Loucy (cell line): ENCODE measurements around the gene CLDN25.

Source experiments
- H2AFZ ChIP-seq: fragments of 200-600 bp; sonication (generic); 2 replicates; pipeline ENCODE4 v1.6.0; 2016; ENCODE audit warnings: antibody characterized with exemption, mild to moderate bottlenecking, low read length, moderate library complexity
- H3F3A ChIP-seq: fragments of 200-600 bp; 2 replicates; pipeline ENCODE4 v1.6.0; 2016; ENCODE audit warnings: antibody characterized with exemption, low read depth, mild to moderate bottlenecking
- H3K27me3 ChIP-seq: fragments of 200-600 bp; sonication (generic); 2 replicates; pipeline ENCODE4 v1.6.1; 2014; ENCODE audit warnings: low read length, mild to moderate bottlenecking; ENCODE audit not compliant: insufficient read depth, poor library complexity, severe bottlenecking
- H3K36me3 ChIP-seq: fragments of 200-600 bp; sonication (generic); 2 replicates; pipeline ENCODE4 v1.6.1; 2016; ENCODE audit warnings: low read length; ENCODE audit not compliant: insufficient read depth
- H3K4me1 ChIP-seq: fragments of 200-600 bp; sonication (generic); 2 replicates; pipeline ENCODE4 v1.5.1; 2014; ENCODE audit warnings: low read length, mild to moderate bottlenecking; ENCODE audit not compliant: insufficient read depth, poor library complexity, severe bottlenecking
- H3K4me2 ChIP-seq: fragments of 200-600 bp; sonication (generic); 2 replicates; pipeline ENCODE4 v1.6.0; 2014; ENCODE audit warnings: antibody characterized with exemption, low read length, low read depth, mild to moderate bottlenecking; ENCODE audit not compliant: poor library complexity, severe bottlenecking
- H3K4me3 ChIP-seq: fragments of 200-600 bp; sonication (generic); 2 replicates; pipeline ENCODE4 v1.5.1; 2014; ENCODE audit warnings: low read length, mild to moderate bottlenecking, mixed read lengths; ENCODE audit not compliant: poor library complexity, severe bottlenecking
- H3K79me2 ChIP-seq: fragments of 200-600 bp; sonication (generic); 2 replicates; pipeline ENCODE4 v1.6.1; 2014; ENCODE audit warnings: low read length; ENCODE audit not compliant: insufficient read depth
- H3K9ac ChIP-seq: fragments of 200-600 bp; sonication (generic); 2 replicates; pipeline ENCODE4 v1.6.0; 2014; ENCODE audit warnings: mild to moderate bottlenecking, low read depth, low read length, moderate library complexity; ENCODE audit not compliant: poor library complexity, severe bottlenecking
- H3K9me2 ChIP-seq: fragments of 200-600 bp; sonication (generic); replicated peaks from 2 replicates; pipeline ENCODE4 v1.6.1; 2016; ENCODE audit warnings: low read depth, low read length, mixed read lengths
- H3K9me3 ChIP-seq: fragments of 200-600 bp; sonication (generic); 2 replicates; pipeline ENCODE4 v1.6.1; 2014; ENCODE audit warnings: mild to moderate bottlenecking, antibody characterized with exemption, low read length, low read depth; ENCODE audit not compliant: insufficient read depth
- H4K20me1 ChIP-seq: fragments of 200-600 bp; sonication (generic); 2 replicates; pipeline ENCODE4 v1.6.0; 2014; ENCODE audit warnings: antibody characterized with exemption, low read length, mild to moderate bottlenecking; ENCODE audit not compliant: insufficient read depth, poor library complexity, severe bottlenecking
- CTCF ChIP-seq: fragments of 200-600 bp; sonication (generic); conservative IDR thresholded peaks from 2 replicates; pipeline ENCODE4 v1.5.1; 2014; ENCODE audit warnings: mild to moderate bottlenecking, antibody characterized with exemption, low read length
- EZH2phosphoT487 ChIP-seq: fragments of 200-600 bp; IDR thresholded peaks from 2 replicates; pipeline ENCODE4 v1.6.1; 2018; ENCODE audit warnings: antibody characterized with exemption, mild to moderate bottlenecking, moderate library complexity, borderline replicate concordance

Gene CLDN25

DNA sequence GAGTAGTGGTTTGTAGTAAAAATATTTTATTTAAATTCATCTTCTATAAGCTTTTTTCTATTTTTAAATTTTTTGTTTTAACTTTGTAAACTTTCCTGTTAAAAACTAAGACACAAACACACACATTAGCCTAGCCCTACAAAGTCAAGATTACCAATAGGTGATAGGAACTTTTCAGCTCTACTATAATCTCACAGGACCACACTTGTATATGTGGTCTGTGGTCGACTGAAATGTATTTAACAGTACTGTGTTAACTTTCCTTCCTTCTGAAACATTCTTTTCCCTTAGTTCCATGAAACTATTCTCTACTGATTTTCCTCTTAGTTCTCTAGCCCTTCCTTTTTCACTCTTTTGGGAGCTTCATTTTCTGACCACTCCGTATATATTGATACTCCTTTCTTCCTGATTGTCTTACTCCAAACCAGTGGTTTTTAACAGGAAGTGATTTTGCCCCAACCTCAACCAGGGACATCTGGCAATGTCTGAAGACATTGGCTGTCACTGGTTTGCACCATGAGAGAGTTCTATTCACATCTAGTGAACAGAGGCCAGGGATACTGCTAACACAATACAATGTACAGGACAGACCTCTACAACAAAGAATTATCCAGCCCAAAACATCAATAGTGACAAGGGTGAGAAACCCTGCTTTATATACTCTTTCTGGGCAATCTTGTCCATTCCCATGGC lies 14.9 kb upstream of the CLDN25 start:
- Histone ChIP-seq H3K4me2 (peak overlapping the region; percentile 58), H3K9me2 (no peaks in the 10 kb centered on the region), H3K9ac (peak overlapping the region; percentile 31), H3K9me3 (no peaks in the 10 kb centered on the region), H3K27me3 (no peaks in the 10 kb centered on the region), H2AFZ (no peak overlapping the region), H3K36me3 (peaks cover 18% of the 10 kb centered on the region; the same call in 1 of the 2 replicates), H4K20me1 (no peaks in the 10 kb centered on the region), H3K79me2 (peaks cover 32% of the 10 kb centered on the region; the same call in 1 of the 2 replicates), H3K4me3 (peak overlapping the region; percentile 41), H3K4me1 (peaks cover 30% of the 10 kb centered on the region), H3F3A (no peaks in the 10 kb centered on the region)
- TF ChIP-seq CTCF (no peak), EZH2phosphoT487 (no peak)

DNA sequence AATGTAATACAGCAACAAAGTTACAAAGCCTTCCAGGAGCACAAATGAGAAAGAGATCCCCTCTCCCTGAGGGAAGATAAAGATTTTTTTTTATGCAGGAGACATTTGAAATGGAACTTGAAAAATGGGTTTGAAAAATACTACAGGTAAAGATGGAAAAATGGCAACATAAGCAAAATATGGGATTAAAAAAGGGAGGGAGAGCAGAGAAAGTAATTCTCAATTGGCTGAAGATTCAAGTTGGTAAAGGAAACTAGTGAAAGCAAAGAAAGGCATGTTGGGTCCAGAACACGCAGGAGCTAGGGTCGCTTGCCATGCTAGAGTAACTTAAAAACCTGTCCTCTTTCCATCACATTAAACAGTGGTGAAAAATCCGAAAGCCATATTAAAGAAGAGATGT lies 7.6 kb upstream of the CLDN25 start:
- Histone ChIP-seq H3K4me2 (peak overlapping the region; percentile 77), H3K9me2 (no peaks in the 10 kb centered on the region), H2AFZ (no peak overlapping the region), H3K36me3 (no peaks in the 10 kb centered on the region; the same call in 1 of the 2 replicates), H3K4me1 (peaks cover 23% of the 10 kb centered on the region), H3K9me3 (no peaks in the 10 kb centered on the region), H3F3A (no peaks in the 10 kb centered on the region), H3K79me2 (peaks cover 46% of the 10 kb centered on the region), H4K20me1 (no peaks in the 10 kb centered on the region), H3K4me3 (peak overlapping the region; percentile 98), H3K27me3 (no peaks in the 10 kb centered on the region), H3K9ac (peak overlapping the region; percentile 95)
- no peak for TF ChIP-seq CTCF

GRCh38 chr11:113773092-113773415 lies 6.5 kb upstream of the CLDN25 start:
- H3K9ac ChIP-seq = peak overlapping the region; percentile 95
- H3K9me3 ChIP-seq = no peaks in the 10 kb centered on the region
- H2AFZ ChIP-seq = peak overlapping the region; percentile 100
- H3F3A ChIP-seq = no peaks in the 10 kb centered on the region
- H3K4me3 ChIP-seq = peak overlapping the region; percentile 98
- H3K4me1 ChIP-seq = peaks cover 15% of the 10 kb centered on the region
- no peaks in the 10 kb centered on the region for H4K20me1 ChIP-seq
- H3K27me3 ChIP-seq = no peaks in the 10 kb centered on the region
- peak overlapping the region; percentile 77 for H3K4me2 ChIP-seq
- H3K36me3 ChIP-seq = no peaks in the 10 kb centered on the region; the same call in 1 of the 2 replicates
- H3K9me2 ChIP-seq = no peaks in the 10 kb centered on the region
- peaks cover 35% of the 10 kb centered on the region for H3K79me2 ChIP-seq
- TF ChIP-seq EZH2phosphoT487 (no peak), CTCF (no peak)
